Measurements from ENCODE around the gene LPP. TPM values are rescaled to one million over a fixed set of nuclear protein-coding genes. Genes with fewer than 3 reads are reported as not detected.

The LPP gene
- polyA plus RNA-seq, 3 donors: 14.1 to 23.2 (median 15.3) TPM

DNA sequence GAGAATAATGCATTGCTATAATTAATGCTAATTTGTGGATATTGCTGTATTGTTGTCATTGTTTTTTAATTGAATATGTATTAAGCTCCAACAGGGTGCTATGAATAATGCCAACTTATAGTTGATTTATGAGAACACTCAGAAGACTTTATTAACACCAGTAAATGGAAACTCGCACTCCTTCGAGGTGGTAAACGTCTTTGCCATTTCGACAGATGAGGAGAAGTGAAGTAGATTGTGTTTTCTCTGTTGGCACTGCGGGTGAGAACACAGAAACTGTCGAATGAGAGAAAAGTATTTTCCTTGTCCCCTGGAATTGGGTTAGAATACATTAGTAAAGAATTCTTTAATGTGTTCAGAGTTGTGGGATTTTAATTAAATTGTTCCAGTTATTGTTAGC is 354.5 kb downstream of the LPP start:
- Mint-ChIP-seq H3K9me3 (peaks cover 11 to 18% (median 16%) of the 10 kb centered on the region in 7 donors), H3K36me3 (peaks cover 19 to 23% of the 10 kb centered on the region in 2 donors), H3K27ac (no peak overlapping the region), H3K4me3 (no peak overlapping the region), H3K27me3 (ENCODE audit: low read depth in 3 of 3) (peaks cover 0 to 7% (median 6%) of the 10 kb centered on the region in 3 donors), H3K4me1 (peaks cover 38% of the 10 kb centered on the region)
- Histone ChIP-seq H3K27me3 (ENCODE audit: control insufficient read depth in 2 of 2, insufficient read depth in 2 of 2, low read length in 2 of 2) (no peaks in the 10 kb centered on the region), H3K79me2 (ENCODE audit: insufficient read depth, low read length) (no peaks in the 10 kb centered on the region), H3K4me1 (ENCODE audit: control insufficient read depth in 1 of 2, insufficient read depth in 2 of 2, low read length in 2 of 2) (peaks cover 38 to 43% of the 10 kb centered on the region in 2 donors), H3K4me2 (replicated peaks; ENCODE audit: extremely low read depth, low read length, poor library complexity, severe bottlenecking) (no peak overlapping the region), H3K4me3 (replicated peaks in 1 of 3; ENCODE audit: low read depth in 2 of 3, low read length in 3 of 3) (no peak overlapping the region), H3K36me3 (replicated peaks in 1 of 2; ENCODE audit: control insufficient read depth in 1 of 2, insufficient read depth in 2 of 2, low read length in 2 of 2) (peaks cover 0 to 8% of the 10 kb centered on the region in 2 donors), H3K27ac (ENCODE audit: low read depth in 1 of 2, low read length in 2 of 2) (no peak overlapping the region), H3K9ac (ENCODE audit: insufficient read depth, low read length, poor library complexity, severe bottlenecking) (no peak overlapping the region), H3K9me3 (replicated peaks in 1 of 2; ENCODE audit: control insufficient read depth in 1 of 2, insufficient read depth in 1 of 2, low read length in 2 of 2) (peaks cover 0 to 12% of the 10 kb centered on the region in 2 donors), H4K20me1 (ENCODE audit: insufficient read depth, low read length) (no peaks in the 10 kb centered on the region), H2AFZ (ENCODE audit: insufficient read depth, low read depth, low read length, poor library complexity, severe bottlenecking) (no peak overlapping the region)
- TF ChIP-seq, protein P1, sequence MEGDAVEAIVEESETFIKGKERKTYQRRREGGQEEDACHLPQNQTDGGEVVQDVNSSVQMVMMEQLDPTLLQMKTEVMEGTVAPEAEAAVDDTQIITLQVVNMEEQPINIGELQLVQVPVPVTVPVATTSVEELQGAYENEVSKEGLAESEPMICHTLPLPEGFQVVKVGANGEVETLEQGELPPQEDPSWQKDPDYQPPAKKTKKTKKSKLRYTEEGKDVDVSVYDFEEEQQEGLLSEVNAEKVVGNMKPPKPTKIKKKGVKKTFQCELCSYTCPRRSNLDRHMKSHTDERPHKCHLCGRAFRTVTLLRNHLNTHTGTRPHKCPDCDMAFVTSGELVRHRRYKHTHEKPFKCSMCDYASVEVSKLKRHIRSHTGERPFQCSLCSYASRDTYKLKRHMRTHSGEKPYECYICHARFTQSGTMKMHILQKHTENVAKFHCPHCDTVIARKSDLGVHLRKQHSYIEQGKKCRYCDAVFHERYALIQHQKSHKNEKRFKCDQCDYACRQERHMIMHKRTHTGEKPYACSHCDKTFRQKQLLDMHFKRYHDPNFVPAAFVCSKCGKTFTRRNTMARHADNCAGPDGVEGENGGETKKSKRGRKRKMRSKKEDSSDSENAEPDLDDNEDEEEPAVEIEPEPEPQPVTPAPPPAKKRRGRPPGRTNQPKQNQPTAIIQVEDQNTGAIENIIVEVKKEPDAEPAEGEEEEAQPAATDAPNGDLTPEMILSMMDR (IDR thresholded peaks at IDR 0.05): no peak
- 98% methylated on average over 4 of the region's 6 CpGs for WGBS (ENCODE audit: insufficient coverage)
- intact Hi-C loops (cut with micrococcal nuclease): no loop called here
- DNase-seq: no peak

DNA sequence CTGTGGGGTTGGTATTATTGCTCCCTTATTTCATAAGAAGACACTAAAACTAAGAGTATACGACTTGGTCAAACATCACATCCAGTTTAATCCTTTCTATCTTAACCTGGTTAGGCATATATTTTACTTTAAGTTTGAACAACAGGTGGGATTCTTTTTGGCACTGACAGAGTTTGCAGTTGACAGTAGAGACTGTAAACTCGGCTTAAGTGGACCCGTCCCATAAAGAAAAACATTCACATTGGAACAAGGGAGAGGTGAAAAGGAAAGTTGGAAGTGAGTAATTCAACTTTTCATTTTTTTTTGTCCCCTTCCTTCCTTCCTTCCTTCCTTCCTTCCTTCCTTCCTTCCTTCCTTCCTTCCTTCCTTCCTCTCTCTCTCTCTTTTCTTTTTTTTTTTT is 355.4 kb downstream of the LPP start:
- peaks cover 38 to 43% of the 10 kb centered on the region in 2 donors for H3K4me1 ChIP-seq (ENCODE audit: control insufficient read depth in 1 of 2, insufficient read depth in 2 of 2, low read length in 2 of 2)
- TF ChIP-seq, protein P1 (IDR thresholded peaks at IDR 0.05): no peak
- H3K4me2 ChIP-seq (replicated peaks; ENCODE audit: extremely low read depth, low read length, poor library complexity, severe bottlenecking): no peak overlapping the region
- no peak overlapping the region for H3K4me3 ChIP-seq (replicated peaks in 1 of 3; ENCODE audit: low read depth in 2 of 3, low read length in 3 of 3)
- H3K27me3 Mint-ChIP-seq (ENCODE audit: low read depth in 3 of 3): peaks cover 0 to 7% (median 6%) of the 10 kb centered on the region in 3 donors
- no peak overlapping the region for H3K4me3 Mint-ChIP-seq
- peaks cover 38% of the 10 kb centered on the region for H3K4me1 Mint-ChIP-seq
- intact Hi-C loops (cut with micrococcal nuclease): no loop called here
- H3K9ac ChIP-seq (ENCODE audit: insufficient read depth, low read length, poor library complexity, severe bottlenecking): no peak overlapping the region
- no peaks in the 10 kb centered on the region for H3K79me2 ChIP-seq (ENCODE audit: insufficient read depth, low read length)
- H3K27me3 ChIP-seq (ENCODE audit: control insufficient read depth in 2 of 2, insufficient read depth in 2 of 2, low read length in 2 of 2): no peaks in the 10 kb centered on the region
- peaks cover 0 to 3% of the 10 kb centered on the region in 2 donors for H3K9me3 ChIP-seq (replicated peaks in 1 of 2; ENCODE audit: control insufficient read depth in 1 of 2, insufficient read depth in 1 of 2, low read length in 2 of 2)
- H3K27ac ChIP-seq (ENCODE audit: low read depth in 1 of 2, low read length in 2 of 2): no peak overlapping the region
- no peak overlapping the region for H2AFZ ChIP-seq (ENCODE audit: insufficient read depth, low read depth, low read length, poor library complexity, severe bottlenecking)
- no peak overlapping the region for H3K27ac Mint-ChIP-seq
- H3K36me3 Mint-ChIP-seq: peaks cover 11 to 14% of the 10 kb centered on the region in 2 donors
- no CpG with 5 or more reads among the region's 3 CpGs for WGBS (ENCODE audit: insufficient coverage)
- peaks cover 3 to 9% (median 7%) of the 10 kb centered on the region in 7 donors for H3K9me3 Mint-ChIP-seq
- no peaks in the 10 kb centered on the region for H4K20me1 ChIP-seq (ENCODE audit: insufficient read depth, low read length)
- no peak for DNase-seq
- H3K36me3 ChIP-seq (replicated peaks in 1 of 2; ENCODE audit: control insufficient read depth in 1 of 2, insufficient read depth in 2 of 2, low read length in 2 of 2): no peaks in the 10 kb centered on the region

All from CD14-positive monocyte (primary cell).